HG03066 (cell line): Measurements from ENCODE around the gene GLG1.
"Not testable (repeated sequence)": the region's sequence is repeated elsewhere in the genome, so short reads cannot be mapped to it uniquely, and the experiment has no call there.

Source experiments
- ATAC-seq: cut with Tn5 transposase; IDR thresholded peaks from one replicate; pipeline ENCODE4 v1.9.1; 2021; ENCODE audit warnings: low read depth; ENCODE audit not compliant: unreplicated experiment

The GLG1 gene

GRCh38 chr16:74575807-74576643, 30.9 kb downstream of the GLG1 start:
- no peak for ATAC-seq

GRCh38 chr16:74575175-74575806, 31.6 kb downstream of the GLG1 start:
- ATAC-seq = no peak

- no peak for ATAC-seq
Observed at GRCh38 chr16:74574146-74574545, 32.8 kb downstream of the GLG1 start.

GRCh38 chr16:74573622-74574021, 33.3 kb downstream of the GLG1 start:
- no peak for ATAC-seq

GRCh38 chr16:74570412-74571301, 36.3 kb downstream of the GLG1 start:
- no peak for ATAC-seq

- no peak for ATAC-seq
Observed at GRCh38 chr16:74568961-74569631, 37.8 kb downstream of the GLG1 start.

GRCh38 chr16:74567901-74568300, 39.0 kb downstream of the GLG1 start:
- no peak for ATAC-seq

- ATAC-seq = no peak
Observed at GRCh38 chr16:74565378-74565777, 41.5 kb downstream of the GLG1 start.

GRCh38 chr16:74564451-74564984, 42.4 kb downstream of the GLG1 start:
- no peak for ATAC-seq

- ATAC-seq = no peak
Observed at GRCh38 chr16:74563828-74564263, 43.1 kb downstream of the GLG1 start.

- no peak for ATAC-seq
Observed at GRCh38 chr16:74562117-74562516, 44.8 kb downstream of the GLG1 start.

- ATAC-seq = no peak
Observed at GRCh38 chr16:74561626-74562025, 45.3 kb downstream of the GLG1 start.

GRCh38 chr16:74560912-74561311, 46.0 kb downstream of the GLG1 start:
- no peak for ATAC-seq

- no peak for ATAC-seq
Observed at GRCh38 chr16:74558873-74559272, 48.0 kb downstream of the GLG1 start.

- no peak for ATAC-seq
Observed at GRCh38 chr16:74557275-74557674, 49.6 kb downstream of the GLG1 start.

- ATAC-seq = no peak
Observed at GRCh38 chr16:74556375-74556922, 50.5 kb downstream of the GLG1 start.

GRCh38 chr16:74552357-74552756, 54.6 kb downstream of the GLG1 start:
- ATAC-seq = not testable (repeated sequence)

GRCh38 chr16:74550227-74551019, 56.5 kb downstream of the GLG1 start:
- not testable (repeated sequence) for ATAC-seq

- ATAC-seq = not testable (repeated sequence)
Observed at GRCh38 chr16:74546112-74546511, 60.8 kb downstream of the GLG1 start.
